HepG2 (cell line): ENCODE results near the gene MSANTD1. TPM values are rescaled to one million over a fixed set of nuclear protein-coding genes. Genes with fewer than 3 reads are reported as not detected.

Experiments used
- ATAD3A ChIP-seq: sonication (generic); formaldehyde crosslinking; IDR thresholded peaks from 2 replicates; pipeline ENCODE4 v1.4.0; 2020; ENCODE audit warnings: missing genetic modification reagents
- HNF4A ChIP-seq: sonication (generic); formaldehyde crosslinking; IDR thresholded peaks from 2 replicates; pipeline ENCODE4 v1.4.0; 2020; ENCODE audit warnings: missing genetic modification reagents
- HNRNPUL1 ChIP-seq: fragments of 200-400 bp; formaldehyde crosslinking; IDR thresholded peaks from 2 replicates; pipeline ENCODE4 v1.6.1; 2017; ENCODE audit warnings: low read depth, mild to moderate bottlenecking, low read length, moderate library complexity
- KDM5A ChIP-seq: fragments of 200-600 bp; sonication (generic); IDR thresholded peaks from 2 replicates; pipeline ENCODE4 v1.7.0; 2018; ENCODE audit warnings: antibody characterized with exemption, mild to moderate bottlenecking, low read length, borderline replicate concordance
- KMT2B ChIP-seq: IDR thresholded peaks from 2 replicates; pipeline ENCODE4 v1.6.1; 2016; ENCODE audit warnings: missing genetic modification reagents, missing compliant biosample characterization
- LCORL ChIP-seq, 2 experiments: fragments of 450-650 bp in 1 of 2; sonication (generic) in 1 of 2; formaldehyde crosslinking in 1 of 2; IDR thresholded peaks; 2 replicates each; pipeline versions ENCODE4 v1.5.0 to v1.6.1; 2017 to 2020; ENCODE audit warnings: antibody characterized with exemption in 1 of 2, missing genetic modification reagents in 1 of 2
- MIER3 ChIP-seq: IDR thresholded peaks from 2 replicates; pipeline ENCODE4 v1.6.1; 2016; ENCODE audit warnings: missing compliant biosample characterization, borderline replicate concordance
- MXD4 ChIP-seq: IDR thresholded peaks from 2 replicates; pipeline ENCODE4 v1.6.1; 2016; ENCODE audit warnings: mild to moderate bottlenecking, missing biosample characterization, missing genetic modification reagents
- REST ChIP-seq, 2 experiments: IDR thresholded peaks; 2 replicates each; pipeline ENCODE4 v1.6.1; 2011 to 2012; ENCODE audit warnings: low read length in 2 of 2, borderline replicate concordance in 1 of 2, low read depth in 1 of 2, mild to moderate bottlenecking in 1 of 2, moderate library complexity in 1 of 2
- SMAD1 ChIP-seq: sonication (generic); formaldehyde crosslinking; IDR thresholded peaks from 2 replicates; pipeline ENCODE4 v1.4.0; 2020; ENCODE audit warnings: missing genetic modification reagents, low read depth, mild to moderate bottlenecking, borderline replicate concordance
- SMC3 ChIP-seq: IDR thresholded peaks from 2 replicates; pipeline ENCODE4 v1.6.1; 2011; ENCODE audit warnings: low read length, improper control_type of control experiment
- SP1 ChIP-seq, 2 experiments: fragments of 450-650 bp in 1 of 2; sonication (generic) in 1 of 2; formaldehyde crosslinking in 1 of 2; IDR thresholded peaks; 2 replicates each; pipeline versions ENCODE4 v1.4.0 to v1.6.1; 2016 to 2020; ENCODE audit warnings: missing genetic modification reagents in 1 of 2
- TFE3 ChIP-seq: IDR thresholded peaks from 2 replicates; pipeline ENCODE4 v1.6.1; 2016
- THAP9 ChIP-seq: sonication (generic); formaldehyde crosslinking; IDR thresholded peaks from 2 replicates; pipeline ENCODE4; 2020; ENCODE audit warnings: missing genetic modification reagents, mild to moderate bottlenecking, borderline replicate concordance
- ZMYM3 ChIP-seq: sonication (generic); formaldehyde crosslinking; IDR thresholded peaks from 2 replicates; pipeline ENCODE4 v1.5.1; 2020; ENCODE audit warnings: mild to moderate bottlenecking, missing genetic modification reagents
- ZNF256 ChIP-seq: sonication (generic); formaldehyde crosslinking; conservative IDR thresholded peaks from 2 replicates; pipeline ENCODE4 v1.4.0; 2020; ENCODE audit warnings: missing genetic modification reagents
- ZNF296 ChIP-seq: sonication (generic); formaldehyde crosslinking; conservative IDR thresholded peaks from 2 replicates; pipeline ENCODE4 v1.5.0; 2020; ENCODE audit warnings: mild to moderate bottlenecking, missing genetic modification reagents
- ZNF343 ChIP-seq: sonication (generic); formaldehyde crosslinking; IDR thresholded peaks from 2 replicates; pipeline ENCODE4 v1.4.0; 2020; ENCODE audit warnings: mild to moderate bottlenecking, missing genetic modification reagents
- ZNF652 ChIP-seq: IDR thresholded peaks from 2 replicates; pipeline ENCODE4 v1.6.1; 2016; ENCODE audit warnings: low read depth, borderline replicate concordance
- polyA plus RNA-seq, 8 experiments: library from polyadenylated mRNA; depleted of rRNA in 3 of 8; stranded (reverse) in 7 of 8; unstranded in 1 of 8; fragments of >200 nt; fragmentation: Illumina TruSeq in 4 of 8; extraction: Trizol in 4 of 8; gene quantifications; 2 replicates each; pipeline versions ENCODE4 v1.2.1 to v1.2.3, GENCODE V29; 2011 to 2016; ENCODE audit warnings: low read depth in 4 of 8, missing spikeins in 1 of 8, mixed read lengths in 1 of 8; ENCODE audit not compliant: insufficient read depth in 1 of 8
- total RNA-seq, 5 experiments: library from RNA; depleted of rRNA; stranded (reverse); fragments of >200 nt; fragmentation: Illumina TruSeq; extraction: Trizol; gene quantifications; 2 replicates each; pipeline ENCODE4 v1.2.3, GENCODE V29; 2016; ENCODE audit warnings: low read depth in 1 of 5
- TF ChIP-seq, protein P1 (sequence below): IDR thresholded peaks from 2 replicates; pipeline ENCODE4 v1.6.1; 2016; ENCODE audit warnings: missing compliant biosample characterization, missing genetic modification reagents, borderline replicate concordance

Gene MSANTD1
- total and polyA plus RNA-seq, 2 of the 13 experiments (the other 11 are each of a cell fraction or from before 2014, with no cell fraction given), result 0.22 to 0.40 TPM

- no peak for TF ChIP-seq HNF4A (CRISPR knock-in tag)
- TF ChIP-seq SMC3, result no peak
- 0 out of 2 replicates have a peak, but pooled peaks have one; percentile 30 for TF ChIP-seq ZNF343 (CRISPR knock-in tag)
- no peak for TF ChIP-seq TFE3 (CRISPR knock-in tag)
- TF ChIP-seq HNRNPUL1, result no peak
- TF ChIP-seq KMT2B (CRISPR knock-in tag), result 0 out of 2 replicates have a peak, but pooled peaks have one; percentile 38
- TF ChIP-seq ZMYM3, result peak; percentile 31; the same call in 1 of the 2 replicates
- no peak for TF ChIP-seq SMAD1 (CRISPR knock-in tag)
- 0 out of 2 replicates have a peak, but pooled peaks have one; percentile 21 for TF ChIP-seq MIER3 (CRISPR knock-in tag)
- TF ChIP-seq SP1 (IDR thresholded peaks at IDR 0.05), result no peak
- peak; percentile 69 for TF ChIP-seq SP1 (CRISPR knock-in tag; IDR thresholded peaks at IDR 0.05)
- TF ChIP-seq LCORL (IDR thresholded peaks at IDR 0.05), result no peak
- TF ChIP-seq LCORL (CRISPR knock-in tag; IDR thresholded peaks at IDR 0.05), result peak; percentile 79
- no peak for TF ChIP-seq REST (IDR thresholded peaks at IDR 0.05; ENCODE audit: borderline replicate concordance in 1 of 2, low read depth in 1 of 2, low read length in 2 of 2)
- TF ChIP-seq KDM5A, result no peak
- TF ChIP-seq ZNF296 (CRISPR knock-in tag), result no peak
- TF ChIP-seq, protein P1, sequence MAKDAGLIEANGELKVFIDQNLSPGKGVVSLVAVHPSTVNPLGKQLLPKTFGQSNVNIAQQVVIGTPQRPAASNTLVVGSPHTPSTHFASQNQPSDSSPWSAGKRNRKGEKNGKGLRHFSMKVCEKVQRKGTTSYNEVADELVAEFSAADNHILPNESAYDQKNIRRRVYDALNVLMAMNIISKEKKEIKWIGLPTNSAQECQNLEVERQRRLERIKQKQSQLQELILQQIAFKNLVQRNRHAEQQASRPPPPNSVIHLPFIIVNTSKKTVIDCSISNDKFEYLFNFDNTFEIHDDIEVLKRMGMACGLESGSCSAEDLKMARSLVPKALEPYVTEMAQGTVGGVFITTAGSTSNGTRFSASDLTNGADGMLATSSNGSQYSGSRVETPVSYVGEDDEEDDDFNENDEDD (CRISPR knock-in tag), result no peak
- no peak for TF ChIP-seq ATAD3A (CRISPR knock-in tag)
- no peak for TF ChIP-seq ZNF652 (CRISPR knock-in tag)
- no peak for TF ChIP-seq ZNF256 (CRISPR knock-in tag)
- no peak; the same call in none of the 2 replicates for TF ChIP-seq MXD4 (CRISPR knock-in tag)
- no peak; the same call in 1 of the 2 replicates for TF ChIP-seq THAP9
Measured at GRCh38 chr4:3292571-3293400, 43.8 kb downstream of the MSANTD1 start, which contains the start of gene RGS12 (continued).
